ENCODE data around the gene NPNT. TPM values are rescaled to one million over a fixed set of nuclear protein-coding genes. Genes with fewer than 3 reads are reported as not detected.
A peak's percentile ranks its signal among the peaks of the same experiment; 100 is the strongest.
"Not testable (repeated sequence)": the region's sequence is repeated elsewhere in the genome, so short reads cannot be mapped to it uniquely, and the experiment has no call there.

NPNT gene
- total RNA-seq (100 to 1,000 TPM; 119 to 380 TPM), polyA plus RNA-seq (ENCODE audit: insufficient read length in 6 of 6) (100 to 1,000 TPM in 2 of 6 donors, 10 to 100 TPM in 4; 56.9 to 107 (median 85.6) TPM)
- long read RNA-seq, donor 1, full-length matches to known transcripts: 9 of 17 reads
- long read RNA-seq, donor 1, partial matches to known transcripts: 8 of 17 reads
- long read RNA-seq, donor 1, other reads (novel, unspliced or antisense): 0 of 17 reads
- long read RNA-seq, donor 2, full-length matches to known transcripts: 5 of 10 reads
- long read RNA-seq, donor 2, partial matches to known transcripts: 5 of 10 reads
- long read RNA-seq, donor 2, other reads (novel, unspliced or antisense): 0 of 10 reads
- long read RNA-seq, donor 3, full-length matches to known transcripts: 3 of 14 reads
- long read RNA-seq, donor 3, partial matches to known transcripts: 11 of 14 reads
- long read RNA-seq, donor 3, other reads (novel, unspliced or antisense): 0 of 14 reads
- long read RNA-seq, donor 4, full-length matches to known transcripts: 2 of 20 reads
- long read RNA-seq, donor 4, partial matches to known transcripts: 11 of 20 reads
- long read RNA-seq, donor 4, other reads (novel, unspliced or antisense): 7 of 20 reads
- long read RNA-seq, donor 5, full-length matches to known transcripts: 9 of 17 reads
- long read RNA-seq, donor 5, partial matches to known transcripts: 8 of 17 reads
- long read RNA-seq, donor 5, other reads (novel, unspliced or antisense): 0 of 17 reads
- long read RNA-seq, donor 6, full-length matches to known transcripts: 9 of 9 reads
- long read RNA-seq, donor 6, partial matches to known transcripts: 0 of 9 reads
- long read RNA-seq, donor 6, other reads (novel, unspliced or antisense): 0 of 9 reads
- long read RNA-seq, donor 7, full-length matches to known transcripts: 4 of 4 reads
- long read RNA-seq, donor 7, partial matches to known transcripts: 0 of 4 reads
- long read RNA-seq, donor 7, other reads (novel, unspliced or antisense): 0 of 4 reads
- long read RNA-seq, donor 8, full-length matches to known transcripts: 7 of 7 reads
- long read RNA-seq, donor 8, partial matches to known transcripts: 0 of 7 reads
- long read RNA-seq, donor 8, other reads (novel, unspliced or antisense): 0 of 7 reads
- long read RNA-seq, donor 9: 0 reads
- long read RNA-seq, donor 10, partial matches to known transcripts: 0 of 4 reads
- long read RNA-seq, donor 10, other reads (novel, unspliced or antisense): 4 of 4 reads
- long read RNA-seq, donor 11, full-length matches to known transcripts: 1 of 1 reads
- long read RNA-seq, donor 11, partial matches to known transcripts: 0 of 1 reads
- long read RNA-seq, donor 11, other reads (novel, unspliced or antisense): 0 of 1 reads
- long read RNA-seq, donor 12, full-length matches to known transcripts: 4 of 10 reads
- long read RNA-seq, donor 12, partial matches to known transcripts: 6 of 10 reads
- long read RNA-seq, donor 12, other reads (novel, unspliced or antisense): 0 of 10 reads

- Histone ChIP-seq H3K4me1 (peaks cover 0 to 4% of the 10 kb centered on the region in 2 donors), H3K9me3 (no peaks in the 10 kb centered on the region), H3K4me3 (peak within 1 kb of the TSS; percentile 50 to 67), H3K27me3 (peaks cover 0 to 50% of the 10 kb centered on the region in 2 donors), H3K27ac (peak within 1 kb of the TSS; percentile 80 to 90), H3K36me3 (no peaks in the 10 kb centered on the region)
- intact Hi-C loops (cut with DNase I): no loop called here
- ATAC-seq (peak; percentile 89), DNase-seq (peak; percentile 68 to 86 (median 74))
- no peak for TF ChIP-seq CTCF (IDR thresholded peaks at IDR 0.05)
These were observed at the start of gene NPNT for GRCh38 chr4:105894660-105895582. TSS of gene NPNT (plus strand) at chr4:105895471. CDS start at chr4:105895653, 182 bp downstream.

- Histone ChIP-seq H3K9me3 (no peaks in the 10 kb centered on the region), H3K4me1 (no peaks in the 10 kb centered on the region), H3K27ac (no peak overlapping the region), H3K4me3 (no peak overlapping the region), H3K27me3 (no peaks in the 10 kb centered on the region), H3K36me3 (no peaks in the 10 kb centered on the region)
- ATAC-seq (no peak), DNase-seq (no peak)
- intact Hi-C loops (cut with DNase I): no loop called here
- no peak for TF ChIP-seq CTCF (IDR thresholded peaks at IDR 0.05)
These were observed 49.7 kb upstream of the NPNT start for GRCh38 chr4:105845559-105845958.

GRCh38 chr4:105848359-105848758, 46.9 kb upstream of the NPNT start:
- H3K27me3 ChIP-seq; H3K27ac ChIP-seq; DNase-seq; H3K36me3 ChIP-seq; H3K9me3 ChIP-seq; H3K4me1 ChIP-seq; H3K4me3 ChIP-seq; intact Hi-C loops (cut with DNase I); ATAC-seq: not testable (repeated sequence)

- H3K4me1 ChIP-seq: no peaks in the 10 kb centered on the region
- DNase-seq: no peak
- H3K36me3 ChIP-seq: no peaks in the 10 kb centered on the region
- H3K9me3 ChIP-seq: peaks cover 0 to 16% of the 10 kb centered on the region in 2 donors
- H3K4me3 ChIP-seq: no peak overlapping the region
- ATAC-seq: no peak
- no peak overlapping the region for H3K27ac ChIP-seq
- no peaks in the 10 kb centered on the region for H3K27me3 ChIP-seq
- no peak for TF ChIP-seq CTCF (IDR thresholded peaks at IDR 0.05)
- intact Hi-C loops (cut with DNase I): no loop called here
These were observed 44.1 kb upstream of the NPNT start for GRCh38 chr4:105851196-105851595.

- H3K4me3 ChIP-seq; H3K27ac ChIP-seq; H3K36me3 ChIP-seq; H3K27me3 ChIP-seq; ATAC-seq; intact Hi-C loops (cut with DNase I); H3K4me1 ChIP-seq; DNase-seq: not testable (repeated sequence)
- H3K9me3 ChIP-seq: peaks cover 0 to 22% of the 10 kb centered on the region in 2 donors
These were observed 43.0 kb upstream of the NPNT start for GRCh38 chr4:105852230-105852629.

All from left lung (tissue), 14 donors.